Measurements from ENCODE around the gene HHLA2. TPM values are rescaled to one million over a fixed set of nuclear protein-coding genes. Genes with fewer than 3 reads are reported as not detected.
A peak's percentile ranks its signal among the peaks of the same experiment; 100 is the strongest.

HHLA2 gene
- total RNA-seq, 2 donors from 2014 or later, result 148 to 183 TPM

DNA sequence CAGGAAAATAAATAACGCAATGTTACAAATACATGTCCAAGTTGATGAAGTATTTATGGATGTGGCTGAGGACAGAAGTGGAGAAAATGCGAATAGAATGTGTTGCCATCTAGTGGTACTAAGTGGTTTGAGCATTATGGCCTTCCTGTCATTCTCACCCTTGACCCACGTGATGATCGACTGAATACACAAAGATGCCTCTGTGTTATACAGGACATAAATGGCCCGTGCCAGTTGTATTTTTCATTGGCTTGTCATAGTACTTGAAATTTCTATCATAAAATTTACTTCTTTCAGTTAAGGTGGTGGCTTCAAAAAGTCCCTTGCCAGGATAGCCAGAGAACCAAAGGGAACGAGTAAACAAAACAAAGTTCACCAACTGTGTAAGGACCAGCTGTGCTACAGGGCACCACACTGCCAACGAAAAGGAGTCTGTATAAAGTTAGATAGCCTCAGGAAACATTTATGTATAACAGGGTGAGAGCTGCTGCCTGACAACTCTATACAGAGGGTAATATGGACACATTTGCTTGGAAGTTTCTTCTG is 110.4 kb downstream of the HHLA2 start:
- peak; percentile 42 to 76 for DNase-seq
- peak; percentile 76 for ATAC-seq
- intact Hi-C loops (cut with DNase I, micrococcal nuclease), result no loop called here

GRCh38 chr3:108407886-108408285 is 111.5 kb downstream of the HHLA2 start:
- peak; percentile 1 for ATAC-seq
- no peak for DNase-seq
- intact Hi-C loops (cut with DNase I, micrococcal nuclease), result no loop called here

GRCh38 chr3:108408883-108409799 is 112.8 kb downstream of the HHLA2 start:
- peak; percentile 87 to 89 for DNase-seq
- ATAC-seq, result peak; percentile 57
- intact Hi-C loops (cut with DNase I, micrococcal nuclease), result no loop called here

DNA sequence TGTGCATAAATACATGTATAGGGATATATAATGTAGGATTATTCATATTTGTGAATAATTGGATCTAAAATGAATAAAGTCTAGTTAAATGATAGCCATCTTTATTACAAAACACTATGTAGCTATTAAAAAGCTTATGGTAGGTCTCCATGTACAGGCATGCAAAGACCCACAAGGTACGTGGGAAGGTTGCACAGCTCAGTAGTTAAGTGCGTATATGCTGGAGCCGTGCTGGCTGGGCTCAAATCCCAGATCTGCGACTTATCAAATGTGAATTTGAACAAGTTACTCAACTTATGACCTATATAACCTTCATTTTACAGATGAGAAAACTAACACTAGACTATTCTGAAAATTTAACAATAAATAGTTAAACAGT is 113.4 kb downstream of the HHLA2 start:
- ATAC-seq (no peak), DNase-seq (no peak)
- intact Hi-C loops (cut with DNase I, micrococcal nuclease), result no loop called here

DNA sequence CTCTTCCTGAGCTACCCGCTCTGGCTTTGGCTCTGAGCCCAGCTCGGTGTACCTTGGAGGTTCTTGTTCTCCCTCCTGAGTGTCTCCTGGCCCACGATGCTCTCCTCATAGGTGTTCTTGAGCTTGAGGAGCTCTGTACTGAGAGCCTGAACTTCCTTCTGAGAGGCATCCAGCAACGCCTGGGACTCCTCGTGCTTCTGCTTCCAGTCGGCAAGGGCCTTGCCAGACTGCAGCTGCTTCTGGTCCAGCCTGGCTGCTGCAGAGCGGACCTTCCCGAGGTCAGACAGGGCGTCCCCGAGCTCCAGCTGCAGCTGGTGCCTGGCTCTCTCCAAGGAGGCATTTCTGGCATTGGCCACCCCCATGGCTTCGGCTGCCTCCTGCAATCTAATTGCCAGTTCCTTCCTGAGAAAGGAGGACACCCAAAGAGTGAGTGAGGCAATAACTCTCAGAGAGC is 114.2 kb downstream of the HHLA2 start:
- DNase-seq (no peak), ATAC-seq (no peak)
- intact Hi-C loops (cut with DNase I, micrococcal nuclease), result no loop called here

- ATAC-seq, result no peak
- intact Hi-C loops (cut with DNase I, micrococcal nuclease), result no loop called here
- DNase-seq, result no peak
Measured at GRCh38 chr3:108412121-108412750, 115.9 kb downstream of the HHLA2 start.

DNA sequence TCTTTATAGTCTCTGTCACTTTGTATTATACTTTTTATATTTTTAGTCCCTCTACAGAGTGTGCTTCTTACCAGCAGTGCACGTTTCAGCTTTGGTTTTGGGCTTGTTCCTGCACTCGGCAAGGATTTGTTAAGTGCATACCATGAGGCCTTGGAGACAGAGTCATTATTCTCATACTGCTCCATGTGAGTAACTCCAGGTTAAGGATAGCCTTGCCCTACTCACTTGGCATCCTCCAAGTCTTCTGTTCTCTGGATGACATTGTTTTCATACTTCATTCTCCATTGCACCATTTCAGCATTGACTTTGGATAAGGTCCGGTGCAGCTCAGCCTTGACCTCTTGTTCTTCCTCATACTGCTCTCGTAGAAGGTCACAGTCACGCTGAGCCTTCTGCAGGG is 117.7 kb downstream of the HHLA2 start:
- intact Hi-C loops (cut with DNase I, micrococcal nuclease), result no loop called here
- ATAC-seq, result no peak

DNA sequence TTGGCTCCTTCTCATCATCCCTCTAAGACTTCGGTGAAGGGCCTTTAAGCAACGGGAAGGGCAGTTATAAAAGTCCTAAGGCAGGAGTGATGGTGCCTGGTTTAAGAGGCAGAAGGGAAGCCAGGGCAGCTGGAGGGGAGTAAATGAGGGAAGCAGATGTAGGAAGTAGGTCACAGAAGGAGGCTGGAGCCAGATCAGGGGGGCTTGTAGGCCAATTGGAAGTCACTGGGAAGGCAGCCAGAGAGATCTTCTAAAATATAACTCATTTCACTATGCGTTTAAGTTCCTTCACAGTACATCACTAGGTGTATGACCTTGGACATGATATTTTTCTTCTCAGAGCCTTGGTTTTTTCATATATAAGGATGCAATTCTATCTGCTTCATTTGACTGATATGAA is 119.3 kb downstream of the HHLA2 start:
- no peak for DNase-seq
- no peak for ATAC-seq
- intact Hi-C loops (cut with DNase I, micrococcal nuclease), result no loop called here

More for the DNA sequence above, 117.7 kb downstream of the HHLA2 start:
- no peak for DNase-seq

DNA sequence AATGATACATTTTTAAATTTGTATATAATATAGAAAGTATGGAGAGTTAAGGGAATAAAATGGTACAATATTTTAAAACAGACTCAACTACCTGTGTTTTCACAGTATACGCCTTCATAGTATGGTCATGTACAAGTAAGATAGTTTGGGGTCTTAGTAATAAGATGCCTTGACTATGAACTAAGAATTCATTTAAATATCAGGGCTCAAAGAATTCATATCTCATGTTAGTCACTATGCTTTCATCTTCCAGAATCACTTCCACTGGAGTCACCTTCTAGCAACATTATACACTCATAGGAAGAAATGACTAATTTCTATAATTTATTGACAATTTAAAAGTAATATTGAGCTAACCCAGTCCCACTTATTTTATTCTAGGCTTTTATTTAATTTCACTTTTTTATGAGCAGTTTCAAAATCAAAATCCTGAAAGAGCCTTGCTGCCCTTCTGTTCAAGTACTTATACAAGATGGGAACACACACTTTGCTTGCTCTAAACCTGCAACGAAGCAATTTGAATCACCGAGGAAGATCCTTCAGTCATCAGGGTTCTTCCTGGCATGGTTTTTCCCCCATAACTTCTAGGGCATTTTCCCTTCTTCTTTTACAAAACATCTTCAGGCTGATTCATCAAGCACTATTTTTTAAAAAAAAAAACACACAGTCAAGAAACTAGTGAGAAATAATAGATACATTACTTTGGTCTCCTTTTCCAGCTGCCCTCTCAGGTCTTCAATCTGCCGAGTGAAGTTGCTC is 119.9 kb downstream of the HHLA2 start:
- DNase-seq (no peak), ATAC-seq (no peak)
- intact Hi-C loops (cut with DNase I, micrococcal nuclease), result no loop called here

- intact Hi-C loops (cut with DNase I, micrococcal nuclease), result no loop called here
- ATAC-seq (no peak), DNase-seq (no peak)
Measured at GRCh38 chr3:108420926-108421325, 124.6 kb downstream of the HHLA2 start.

Other genes with a start within 250 kb of the HHLA2 start
- gene CD47, start 205.5 kb upstream of the HHLA2 start, total RNA-seq, result 10 to 100 TPM; 71.1 to 81.3 TPM
- 10 to 100 TPM; 42.5 to 46.7 TPM for gene IFT57, start 74.1 kb upstream of the HHLA2 start, total RNA-seq
- gene MYH15, start 214.0 kb downstream of the HHLA2 start, total RNA-seq, result under 1 TPM; 0.31 to 0.34 TPM

Measured in left colon (tissue), 2 donors.